ENCODE measurements around the gene POLR2B. TPM values are rescaled to one million over a fixed set of nuclear protein-coding genes. Genes with fewer than 3 reads are reported as not detected.
"Not testable (repeated sequence)": the region's sequence is repeated elsewhere in the genome, so short reads cannot be mapped to it uniquely, and the experiment has no call there.

The POLR2B gene
- 10 to 100 TPM; 35.6 to 74.5 (median 38.7) TPM for polyA plus RNA-seq
- long read RNA-seq, donor 1, transcript POLR2B-201 (25 exons, 3,748 nt) = major isoform, 13 of 60 reads
- long read RNA-seq, donor 1, partial matches to known transcripts = 46 of 60 reads
- long read RNA-seq, donor 1, other reads (novel, unspliced or antisense) = 0 of 60 reads
- long read RNA-seq, donor 2, partial matches to known transcripts = 0 of 1 reads
- long read RNA-seq, donor 2, other reads (novel, unspliced or antisense) = 0 of 1 reads
- long read RNA-seq, donor 3, partial matches to known transcripts = 409 of 438 reads
- long read RNA-seq, donor 3, other reads (novel, unspliced or antisense) = 27 of 438 reads
- long read RNA-seq, donor 4 = 0 reads
- long read RNA-seq, donor 5, partial matches to known transcripts = 38 of 229 reads
- long read RNA-seq, donor 5, other reads (novel, unspliced or antisense) = 191 of 229 reads
- long read RNA-seq, donor 6, transcript POLR2B-201 (25 exons, 3,748 nt) = major isoform, 5 of 331 reads
- long read RNA-seq, donor 6, partial matches to known transcripts = 179 of 331 reads
- long read RNA-seq, donor 6, other reads (novel, unspliced or antisense) = 147 of 331 reads
- long read RNA-seq, donor 7 = 0 reads
- long read RNA-seq, donor 8 = 0 reads
- long read RNA-seq, donor 9, partial matches to known transcripts = 66 of 108 reads
- long read RNA-seq, donor 9, other reads (novel, unspliced or antisense) = 41 of 108 reads
- long read RNA-seq, donor 10, partial matches to known transcripts = 6 of 8 reads
- long read RNA-seq, donor 10, other reads (novel, unspliced or antisense) = 0 of 8 reads

DNA sequence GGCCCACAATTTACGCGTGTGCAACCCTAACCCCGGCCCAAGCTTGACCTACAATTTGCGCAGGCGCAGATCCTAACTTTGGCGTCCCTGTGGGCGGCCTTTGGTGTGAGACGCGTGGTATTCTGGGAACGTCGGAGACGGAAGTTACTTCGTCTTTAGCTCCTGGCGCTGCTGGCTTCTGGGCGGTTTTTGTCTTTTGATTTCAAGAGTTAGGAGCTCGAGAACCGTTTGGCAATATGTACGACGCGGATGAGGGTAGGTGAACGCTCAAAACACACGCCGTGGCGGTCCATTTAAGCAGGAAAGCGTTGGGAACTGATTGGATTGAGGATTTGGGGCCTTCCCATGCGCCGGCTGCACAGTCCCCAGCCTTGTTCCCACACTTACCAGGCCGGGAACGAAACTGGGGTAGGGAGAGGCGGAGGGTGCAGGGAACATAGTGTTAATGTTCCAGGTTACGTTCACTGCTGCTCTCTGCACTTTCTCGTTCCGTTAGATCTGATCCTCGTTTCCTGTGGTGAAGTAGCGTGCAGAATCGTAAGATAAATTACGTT, at the start of gene POLR2B:
POLR2B (plus strand) TSS at position 147 of the 554 bp plus-strand sequence; CDS start at position 237, 90 bp downstream.
- H3K9me3 ChIP-seq (ENCODE audit: control insufficient read depth in 2 of 2, insufficient read depth in 1 of 2, low read depth in 1 of 2, low read length in 1 of 2) = no peaks in the 10 kb centered on the region
- peaks cover 0 to 24% (median under 1%) of the 10 kb centered on the region in 3 donors for H3K36me3 ChIP-seq (ENCODE audit: control insufficient read depth in 3 of 3, insufficient read depth in 2 of 3, low read depth in 1 of 3, low read length in 3 of 3)
- peak within 1 kb of the TSS; percentile 76 to 94 (median 80) for H3K27ac ChIP-seq (ENCODE audit: low read depth in 1 of 3, low read length in 2 of 3)
- peak; percentile 94 to 96 for DNase-seq
- H3K4me3 ChIP-seq (ENCODE audit: low read depth in 1 of 3, low read length in 3 of 3) = peak within 1 kb of the TSS; percentile 49 to 99 (median 73)
- FAIRE-seq = no peak
- no peaks in the 10 kb centered on the region for H3K27me3 ChIP-seq (ENCODE audit: control insufficient read depth in 3 of 3, insufficient read depth in 3 of 3, low read length in 3 of 3)
- H3K4me1 ChIP-seq (ENCODE audit: control insufficient read depth in 3 of 3, insufficient read depth in 2 of 3, low read depth in 1 of 3, low read length in 2 of 3) = peaks cover 6 to 26% (median 15%) of the 10 kb centered on the region in 3 donors
- 0% methylated on average over 37 of the region's 37 CpGs for WGBS, 3 donors

- Histone ChIP-seq H3K4me1 (ENCODE audit: control insufficient read depth in 3 of 3, insufficient read depth in 2 of 3, low read depth in 1 of 3, low read length in 2 of 3) (no peaks in the 10 kb centered on the region), H3K27me3 (ENCODE audit: control insufficient read depth in 3 of 3, insufficient read depth in 3 of 3, low read length in 3 of 3) (no peaks in the 10 kb centered on the region), H3K27ac (ENCODE audit: low read depth in 1 of 3, low read length in 2 of 3) (no peak overlapping the region), H3K4me3 (ENCODE audit: low read depth in 1 of 3, low read length in 3 of 3) (no peak overlapping the region), H3K36me3 (ENCODE audit: control insufficient read depth in 3 of 3, insufficient read depth in 2 of 3, low read depth in 1 of 3, low read length in 3 of 3) (peaks cover 9 to 33% (median 12%) of the 10 kb centered on the region in 3 donors), H3K9me3 (ENCODE audit: control insufficient read depth in 2 of 2, insufficient read depth in 1 of 2, low read depth in 1 of 2, low read length in 1 of 2) (peaks cover 0 to 2% of the 10 kb centered on the region in 2 donors)
- no peak for FAIRE-seq
- WGBS, 3 donors = 95 to 99% (median 96%) methylated on average over 7 of the region's 7 CpGs
- no peak for DNase-seq
Observed at GRCh38 chr4:56930638-56931037, 48.1 kb upstream of the POLR2B start.

DNA sequence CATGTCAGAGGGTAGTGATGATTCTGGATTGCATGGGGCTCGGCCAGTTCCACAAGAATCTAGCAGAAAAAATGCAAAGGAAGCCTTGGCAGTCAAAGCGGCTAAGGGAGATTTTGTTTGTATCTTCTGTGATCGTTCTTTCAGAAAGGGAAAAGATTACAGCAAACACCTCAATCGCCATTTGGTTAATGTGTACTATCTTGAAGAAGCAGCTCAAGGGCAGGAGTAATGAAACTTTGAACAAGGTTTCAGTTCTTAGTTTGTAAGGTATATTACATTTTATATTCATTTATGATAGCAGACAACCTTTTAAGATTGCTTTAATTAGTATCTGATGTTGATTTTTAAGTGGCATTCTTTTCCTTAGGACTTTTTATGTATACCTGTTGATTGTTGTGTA, 46.8 kb upstream of the POLR2B start:
- Histone ChIP-seq H3K27ac (ENCODE audit: low read depth in 1 of 3, low read length in 2 of 3) (no peak overlapping the region), H3K4me1 (ENCODE audit: control insufficient read depth in 3 of 3, insufficient read depth in 2 of 3, low read depth in 1 of 3, low read length in 2 of 3) (no peaks in the 10 kb centered on the region), H3K27me3 (ENCODE audit: control insufficient read depth in 3 of 3, insufficient read depth in 3 of 3, low read length in 3 of 3) (no peaks in the 10 kb centered on the region), H3K9me3 (ENCODE audit: control insufficient read depth in 2 of 2, insufficient read depth in 1 of 2, low read depth in 1 of 2, low read length in 1 of 2) (peaks cover 0 to 2% of the 10 kb centered on the region in 2 donors), H3K36me3 (ENCODE audit: control insufficient read depth in 3 of 3, insufficient read depth in 2 of 3, low read depth in 1 of 3, low read length in 3 of 3) (peaks cover 9 to 29% (median 12%) of the 10 kb centered on the region in 3 donors), H3K4me3 (ENCODE audit: low read depth in 1 of 3, low read length in 3 of 3) (no peak overlapping the region)
- FAIRE-seq (no peak), DNase-seq (no peak)
- 73 to 84% (median 77%) methylated on average over 4 of the region's 4 CpGs for WGBS, 3 donors

- DNase-seq (no peak), FAIRE-seq (no peak)
- no peaks in the 10 kb centered on the region for H3K4me1 ChIP-seq (ENCODE audit: control insufficient read depth in 3 of 3, insufficient read depth in 2 of 3, low read depth in 1 of 3, low read length in 2 of 3)
Observed at GRCh38 chr4:56937262-56937661, 41.4 kb upstream of the POLR2B start.

DNA sequence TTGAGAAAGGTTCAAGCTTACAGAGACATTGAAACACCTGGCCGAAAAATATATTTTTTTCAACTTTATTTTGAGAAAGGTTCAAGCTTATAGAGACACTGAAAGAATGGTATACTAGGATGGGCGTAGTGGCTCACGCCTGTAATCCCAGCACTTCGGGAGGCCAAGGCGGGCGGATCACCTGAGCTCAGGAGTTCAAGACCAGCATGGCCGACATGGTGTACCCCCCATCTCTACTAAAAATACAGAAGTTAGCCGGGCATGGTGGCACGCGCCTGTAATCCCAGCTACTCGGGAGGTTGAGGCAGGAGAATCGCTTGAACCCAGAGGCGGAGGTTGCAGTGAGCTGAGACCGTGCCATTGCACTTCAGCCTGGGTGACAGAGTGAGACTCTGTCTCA, 38.9 kb upstream of the POLR2B start:
- not testable (repeated sequence) for H3K27ac ChIP-seq (ENCODE audit: low read depth in 1 of 3, low read length in 2 of 3); H3K27me3 ChIP-seq (ENCODE audit: control insufficient read depth in 3 of 3, insufficient read depth in 3 of 3, low read length in 3 of 3); FAIRE-seq; DNase-seq; H3K4me3 ChIP-seq (ENCODE audit: low read depth in 1 of 3, low read length in 3 of 3); H3K9me3 ChIP-seq (ENCODE audit: control insufficient read depth in 2 of 2, insufficient read depth in 1 of 2, low read depth in 1 of 2, low read length in 1 of 2); H3K4me1 ChIP-seq (ENCODE audit: control insufficient read depth in 3 of 3, insufficient read depth in 2 of 3, low read depth in 1 of 3, low read length in 2 of 3)
- H3K36me3 ChIP-seq (ENCODE audit: control insufficient read depth in 3 of 3, insufficient read depth in 2 of 3, low read depth in 1 of 3, low read length in 3 of 3) = peaks cover 0 to 23% (median 2%) of the 10 kb centered on the region in 3 donors
- 97 to 98% (median 98%) methylated on average over 14 of the region's 14 CpGs for WGBS, 3 donors

More at GRCh38 chr4:56937262-56937661, 41.4 kb upstream of the POLR2B start:
- Histone ChIP-seq H3K9me3 (ENCODE audit: control insufficient read depth in 2 of 2, insufficient read depth in 1 of 2, low read depth in 1 of 2, low read length in 1 of 2) (no peaks in the 10 kb centered on the region), H3K27me3 (ENCODE audit: control insufficient read depth in 3 of 3, insufficient read depth in 3 of 3, low read length in 3 of 3) (no peaks in the 10 kb centered on the region), H3K36me3 (ENCODE audit: control insufficient read depth in 3 of 3, insufficient read depth in 2 of 3, low read depth in 1 of 3, low read length in 3 of 3) (peaks cover 0 to 23% (median 5%) of the 10 kb centered on the region in 3 donors), H3K4me3 (ENCODE audit: low read depth in 1 of 3, low read length in 3 of 3) (no peak overlapping the region), H3K27ac (ENCODE audit: low read depth in 1 of 3, low read length in 2 of 3) (no peak overlapping the region)
- WGBS, 3 donors = 93 to 96% (median 94%) methylated on average over 6 of the region's 6 CpGs

DNA sequence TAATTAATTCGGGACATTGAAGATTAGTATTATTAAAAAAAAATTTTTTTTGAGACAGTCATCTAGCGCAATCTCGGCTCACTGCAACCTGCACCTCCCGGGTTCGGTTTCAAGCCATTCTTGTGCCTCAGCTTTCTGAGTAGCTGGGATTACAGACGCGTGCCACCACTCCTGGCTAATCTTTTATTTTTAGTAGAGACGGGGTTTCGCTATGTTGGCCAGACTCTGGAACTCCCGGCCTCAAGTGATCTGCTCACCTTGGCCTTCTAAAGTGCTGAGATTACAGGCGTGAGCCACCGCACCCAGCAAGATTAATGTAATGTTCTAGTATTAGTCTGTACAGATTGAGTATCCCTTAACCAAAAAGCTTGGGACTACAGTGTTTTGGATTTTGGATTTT, 38.3 kb upstream of the POLR2B start:
- no peaks in the 10 kb centered on the region for H3K9me3 ChIP-seq (ENCODE audit: control insufficient read depth in 2 of 2, insufficient read depth in 1 of 2, low read depth in 1 of 2, low read length in 1 of 2)
- WGBS, 3 donors = 96 to 97% (median 96%) methylated on average over 12 of the region's 12 CpGs
- no peak overlapping the region for H3K4me3 ChIP-seq (ENCODE audit: low read depth in 1 of 3, low read length in 3 of 3)
- H3K27ac ChIP-seq (ENCODE audit: low read depth in 1 of 3, low read length in 2 of 3) = no peak overlapping the region
- no peaks in the 10 kb centered on the region for H3K4me1 ChIP-seq (ENCODE audit: control insufficient read depth in 3 of 3, insufficient read depth in 2 of 3, low read depth in 1 of 3, low read length in 2 of 3)
- H3K36me3 ChIP-seq (ENCODE audit: control insufficient read depth in 3 of 3, insufficient read depth in 2 of 3, low read depth in 1 of 3, low read length in 3 of 3) = peaks cover 0 to 23% (median 2%) of the 10 kb centered on the region in 3 donors
- H3K27me3 ChIP-seq (ENCODE audit: control insufficient read depth in 3 of 3, insufficient read depth in 3 of 3, low read length in 3 of 3) = no peaks in the 10 kb centered on the region
- FAIRE-seq (no peak), DNase-seq (no peak)

- H3K27ac ChIP-seq (ENCODE audit: low read depth in 1 of 3, low read length in 2 of 3) = no peak overlapping the region
- H3K4me3 ChIP-seq (ENCODE audit: low read depth in 1 of 3, low read length in 3 of 3) = no peak overlapping the region
- FAIRE-seq = no peak
Observed at GRCh38 chr4:56940971-56941370, 37.7 kb upstream of the POLR2B start.

GRCh38 chr4:56941403-56941802, 37.3 kb upstream of the POLR2B start:
- Histone ChIP-seq H3K4me1 (ENCODE audit: control insufficient read depth in 3 of 3, insufficient read depth in 2 of 3, low read depth in 1 of 3, low read length in 2 of 3) (no peaks in the 10 kb centered on the region), H3K4me3 (ENCODE audit: low read depth in 1 of 3, low read length in 3 of 3) (no peak overlapping the region), H3K9me3 (ENCODE audit: control insufficient read depth in 2 of 2, insufficient read depth in 1 of 2, low read depth in 1 of 2, low read length in 1 of 2) (no peaks in the 10 kb centered on the region), H3K27me3 (ENCODE audit: control insufficient read depth in 3 of 3, insufficient read depth in 3 of 3, low read length in 3 of 3) (no peaks in the 10 kb centered on the region), H3K36me3 (ENCODE audit: control insufficient read depth in 3 of 3, insufficient read depth in 2 of 3, low read depth in 1 of 3, low read length in 3 of 3) (peaks cover 0 to 22% (median 2%) of the 10 kb centered on the region in 3 donors), H3K27ac (ENCODE audit: low read depth in 1 of 3, low read length in 2 of 3) (no peak overlapping the region)
- no peak for FAIRE-seq
- no peak for DNase-seq
- 62 to 66% (median 63%) methylated on average over 3 of the region's 3 CpGs for WGBS, 3 donors

More at GRCh38 chr4:56940971-56941370, 37.7 kb upstream of the POLR2B start:
- no peaks in the 10 kb centered on the region for H3K4me1 ChIP-seq (ENCODE audit: control insufficient read depth in 3 of 3, insufficient read depth in 2 of 3, low read depth in 1 of 3, low read length in 2 of 3)
- no peak for DNase-seq
- H3K9me3 ChIP-seq (ENCODE audit: control insufficient read depth in 2 of 2, insufficient read depth in 1 of 2, low read depth in 1 of 2, low read length in 1 of 2) = no peaks in the 10 kb centered on the region
- H3K27me3 ChIP-seq (ENCODE audit: control insufficient read depth in 3 of 3, insufficient read depth in 3 of 3, low read length in 3 of 3) = no peaks in the 10 kb centered on the region
- peaks cover 0 to 23% (median 2%) of the 10 kb centered on the region in 3 donors for H3K36me3 ChIP-seq (ENCODE audit: control insufficient read depth in 3 of 3, insufficient read depth in 2 of 3, low read depth in 1 of 3, low read length in 3 of 3)
